HG03095 (cell line): ENCODE results near the gene RASSF1.
A peak's percentile ranks its signal among the peaks of the same experiment; 100 is the strongest.

Source experiments
- ATAC-seq: cut with Tn5 transposase; IDR thresholded peaks from one replicate; pipeline ENCODE4 v1.9.1; 2021; ENCODE audit warnings: moderate library complexity; ENCODE audit not compliant: unreplicated experiment

Gene RASSF1

DNA sequence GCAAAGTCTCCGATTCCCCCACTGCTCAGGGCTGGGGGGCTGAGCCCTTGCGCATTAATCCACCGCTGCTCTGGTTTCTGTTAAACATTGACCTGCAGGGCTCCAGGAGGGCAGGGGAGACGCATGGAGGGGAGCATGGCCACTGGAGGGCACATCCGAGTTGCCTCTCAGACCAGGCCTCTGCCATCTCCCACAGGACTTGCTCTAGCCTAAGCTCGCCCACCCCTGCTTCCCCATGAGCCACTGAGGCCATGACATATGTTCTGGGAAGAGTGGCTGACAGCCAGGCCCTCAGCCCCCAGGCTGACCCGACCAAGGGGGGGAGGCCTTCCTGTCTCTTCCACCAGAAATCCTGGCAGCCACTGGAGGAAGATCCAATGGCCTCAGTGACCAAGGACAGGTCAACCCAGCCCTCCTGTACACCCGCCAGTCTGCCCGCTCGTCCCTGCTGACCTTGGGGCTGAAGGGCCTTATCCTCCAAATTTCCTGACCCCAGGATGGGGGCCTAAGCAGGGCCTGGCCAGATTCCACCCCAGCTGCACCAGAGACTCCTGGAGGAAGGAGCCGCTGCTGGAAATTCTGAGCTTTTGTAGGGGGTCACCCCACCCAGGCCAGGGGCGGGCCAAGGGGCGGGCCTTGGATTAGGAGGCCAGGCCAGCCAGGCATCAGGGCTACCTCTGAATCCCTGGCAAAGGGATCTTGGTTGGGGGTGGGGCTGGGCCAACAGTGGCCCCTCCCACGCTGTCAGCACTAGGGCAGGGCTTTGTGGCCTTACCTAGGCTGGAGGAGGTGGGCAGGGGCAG lies 37.4 kb downstream of the RASSF1 start, which contains the start of gene HYAL1:
Gene HYAL1 (minus strand): TSS at position 562 of the 803 bp plus-strand sequence. CDS start 618 bp downstream, outside the sequence.
- ATAC-seq = no peak

DNA sequence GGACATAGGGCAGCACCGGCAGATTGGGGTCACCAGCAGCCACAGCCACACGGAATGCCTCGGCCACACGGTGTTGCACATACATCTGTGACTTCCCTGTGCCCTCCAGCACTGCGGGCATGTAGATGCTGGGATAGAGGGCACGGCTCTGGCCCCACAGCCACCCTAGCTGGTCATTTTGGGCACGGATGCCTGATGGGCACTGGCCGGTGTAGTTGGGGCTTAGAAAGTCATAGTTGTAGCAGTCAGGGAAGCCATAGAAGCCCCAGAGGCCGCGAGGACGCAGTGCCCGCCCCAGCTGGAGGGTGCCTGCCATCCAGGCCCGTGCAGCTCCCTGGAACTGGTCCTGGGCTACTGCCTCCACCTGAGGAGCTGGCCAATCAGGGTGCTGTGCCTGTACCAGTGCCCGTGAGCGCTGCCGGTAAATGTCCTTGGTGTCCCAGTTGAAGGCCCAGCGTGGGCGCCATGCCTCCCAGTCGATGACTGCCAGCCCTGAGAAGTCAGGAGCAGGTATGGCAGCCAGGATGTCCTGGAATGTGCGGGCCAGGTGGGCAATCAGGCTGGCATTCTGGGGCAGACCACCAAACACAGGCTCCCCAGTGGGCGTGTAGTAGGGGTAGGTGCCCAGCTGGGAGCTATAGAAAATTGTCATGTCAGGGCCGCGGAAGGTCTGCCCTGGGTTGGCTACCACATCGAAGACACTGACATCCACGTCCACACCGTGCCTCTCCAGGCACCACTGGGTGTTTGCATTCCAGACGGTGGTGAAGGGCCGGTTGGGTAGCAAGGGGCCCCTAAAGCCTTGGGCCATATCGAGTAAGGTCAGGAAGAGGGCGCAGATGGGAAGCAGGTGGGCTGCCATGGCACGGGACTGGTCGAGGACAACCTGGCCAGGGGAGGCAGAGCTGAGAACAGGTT lies 38.3 kb downstream of the RASSF1 start:
- no peak for ATAC-seq

DNA sequence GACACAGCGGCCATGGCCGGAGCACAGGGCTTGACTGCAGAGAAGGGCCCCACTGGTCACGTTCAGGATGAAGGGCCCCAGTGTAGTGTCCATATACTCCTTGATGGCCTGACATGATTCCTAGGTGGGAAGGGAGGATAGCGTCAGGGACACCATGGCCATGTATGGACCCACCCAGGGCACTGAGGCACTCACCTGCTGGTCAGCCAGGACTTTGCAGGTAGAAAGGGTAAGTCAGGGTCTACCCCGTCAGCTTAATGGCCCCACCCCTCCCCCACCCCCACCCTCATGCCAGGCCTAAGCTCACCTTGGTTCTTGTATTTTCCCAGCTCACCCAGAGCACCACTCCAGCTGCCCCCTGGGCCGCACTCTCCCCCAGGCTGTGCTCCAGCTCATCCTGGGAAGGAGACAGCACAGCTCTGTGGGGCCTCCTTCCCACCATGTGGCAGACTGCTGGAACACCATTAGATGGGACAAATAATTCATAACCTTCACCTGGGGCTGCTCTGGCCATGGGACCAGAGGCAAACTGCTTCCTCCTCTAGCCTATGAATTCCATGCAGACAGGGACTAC lies 39.9 kb downstream of the RASSF1 start:
- no peak for ATAC-seq

DNA sequence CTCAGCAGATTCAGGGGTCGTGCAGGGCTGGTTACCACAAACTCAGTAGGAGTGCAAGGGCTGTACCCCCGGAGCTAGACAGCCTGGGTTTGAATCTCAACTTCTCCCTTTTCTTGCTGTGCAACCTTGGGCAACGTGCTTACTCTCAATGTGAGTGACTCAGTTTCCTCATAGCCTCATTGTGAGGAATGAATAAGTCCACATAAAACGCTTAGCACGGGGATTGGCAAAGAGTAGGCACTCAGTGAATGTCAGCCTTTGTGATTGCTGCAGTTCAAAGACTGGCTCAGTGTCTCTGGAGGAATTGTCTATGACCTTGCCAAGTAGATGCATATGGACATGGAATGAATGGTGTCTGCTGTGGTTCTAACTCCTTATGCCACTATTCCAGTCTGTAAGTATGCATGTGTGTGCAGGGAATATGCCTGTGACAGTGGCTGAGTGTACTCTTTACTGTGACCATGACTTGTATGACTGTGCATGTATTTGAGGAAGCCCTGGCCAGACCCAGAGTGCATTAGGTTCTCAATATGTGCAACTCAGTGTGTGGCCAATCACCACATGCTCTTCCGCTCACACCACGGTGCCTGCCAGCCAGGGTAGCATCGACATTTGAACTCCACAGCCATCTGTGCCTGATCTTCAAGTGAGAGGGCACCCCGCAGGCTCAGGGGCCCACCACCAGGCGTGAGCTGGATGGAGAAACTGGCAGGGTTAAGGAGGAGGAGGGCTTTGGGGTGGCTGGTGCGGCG lies 40.5 kb downstream of the RASSF1 start:
- no peak for ATAC-seq

DNA sequence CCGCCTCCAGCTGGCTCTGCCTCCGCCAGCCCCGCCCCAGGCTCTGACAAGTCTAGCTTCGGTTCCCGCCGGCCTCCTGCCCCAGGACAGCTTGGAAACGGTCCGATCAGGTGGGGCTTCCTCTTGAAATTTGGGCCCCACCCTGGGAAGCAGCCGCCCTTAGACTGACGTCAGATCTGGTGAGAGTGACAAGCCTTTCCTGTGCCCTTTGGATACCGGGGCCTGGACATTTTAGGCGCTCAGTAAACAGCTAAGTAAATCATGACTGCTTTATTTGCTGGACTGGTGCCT lies 41.1 kb downstream of the RASSF1 start:
- no peak for ATAC-seq

DNA sequence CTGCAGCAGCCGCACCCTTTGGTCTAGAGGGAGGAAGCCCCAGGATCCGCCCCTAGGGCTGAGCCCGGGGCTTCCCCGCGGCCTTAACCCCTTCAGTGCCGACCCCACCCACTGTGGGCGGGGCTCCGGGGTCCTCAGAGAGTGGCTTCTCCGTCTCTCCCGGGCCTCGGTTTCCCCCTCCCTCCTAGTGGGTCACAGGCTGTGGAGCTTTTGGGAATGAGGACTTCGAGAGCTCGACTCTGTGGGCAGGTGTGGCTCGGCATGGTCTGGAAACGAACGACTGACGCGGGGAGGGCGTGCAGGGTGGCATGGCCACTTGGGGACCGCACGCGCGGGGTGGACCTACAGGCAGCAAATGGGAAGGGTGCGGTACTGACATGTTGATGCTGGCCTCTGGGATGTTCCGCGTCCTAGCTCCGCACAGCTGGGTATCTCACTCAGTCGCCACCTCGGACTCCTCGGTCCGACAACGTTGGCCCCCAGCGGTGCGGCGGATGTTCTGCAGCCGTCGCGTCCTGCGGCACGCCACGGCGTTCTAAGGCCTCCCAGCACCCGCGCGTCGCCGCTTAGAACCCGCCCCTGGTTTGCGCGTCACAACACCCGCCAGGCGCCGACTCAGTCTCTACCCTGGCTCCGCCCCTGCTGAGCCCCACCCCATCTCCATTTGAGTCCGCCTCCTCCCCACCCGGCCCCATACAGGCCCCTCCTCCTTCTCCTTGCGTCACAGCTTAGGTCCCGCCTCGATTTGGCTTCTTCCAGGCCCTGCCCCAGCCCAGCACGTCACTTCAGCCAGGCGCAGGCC lies 41.6 kb downstream of the RASSF1 start, which contains the start of the genes HYAL3 and NAA80:
Gene HYAL3 (minus strand): TSS at position 570 of the 802 bp plus-strand sequence. CDS start 3,803 bp downstream, outside the sequence.
Gene NAA80 (minus strand): TSS at position 570 of the 802 bp plus-strand sequence. CDS start 1,942 bp downstream, outside the sequence.
- peak; percentile 79 for ATAC-seq

DNA sequence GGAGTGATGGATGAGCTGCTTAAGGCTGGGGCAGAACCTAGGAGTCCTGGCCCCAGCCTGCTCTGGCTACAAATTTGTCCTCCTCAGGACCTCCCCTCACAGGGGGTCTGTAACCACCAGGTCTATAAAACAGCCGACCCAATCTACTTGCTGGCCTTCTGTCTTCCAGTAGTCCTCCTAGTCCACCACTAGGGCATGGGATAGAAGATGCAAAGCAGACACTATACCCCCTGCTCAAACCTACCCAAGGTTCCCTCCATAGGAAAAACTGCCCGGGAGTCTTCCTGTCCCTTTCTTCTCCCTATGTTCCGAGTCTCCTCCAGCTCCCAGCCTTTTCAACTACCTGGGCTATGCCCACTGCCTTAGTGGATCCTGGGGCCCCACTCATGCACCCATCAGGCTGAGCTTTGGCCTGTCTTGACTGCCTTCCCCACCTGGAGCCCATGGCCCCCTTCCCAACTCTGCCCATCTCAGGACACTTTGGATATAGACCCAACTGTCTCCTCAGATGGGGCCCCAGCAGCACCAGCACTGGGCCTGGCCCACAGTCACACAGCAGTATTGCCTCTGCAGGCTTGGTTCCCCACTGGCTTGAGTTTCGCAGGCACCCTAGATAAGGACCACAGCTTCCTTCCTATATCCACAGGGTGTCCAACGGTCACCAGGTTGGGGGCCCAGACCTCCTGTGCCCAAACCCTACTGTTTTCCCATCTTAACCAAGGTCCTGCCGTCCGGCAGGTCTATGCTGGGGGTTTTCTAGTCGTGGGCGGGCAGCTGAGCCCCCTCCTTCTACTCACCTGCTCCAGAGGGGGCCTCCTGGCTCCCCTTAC lies 42.5 kb downstream of the RASSF1 start:
- no peak for ATAC-seq

DNA sequence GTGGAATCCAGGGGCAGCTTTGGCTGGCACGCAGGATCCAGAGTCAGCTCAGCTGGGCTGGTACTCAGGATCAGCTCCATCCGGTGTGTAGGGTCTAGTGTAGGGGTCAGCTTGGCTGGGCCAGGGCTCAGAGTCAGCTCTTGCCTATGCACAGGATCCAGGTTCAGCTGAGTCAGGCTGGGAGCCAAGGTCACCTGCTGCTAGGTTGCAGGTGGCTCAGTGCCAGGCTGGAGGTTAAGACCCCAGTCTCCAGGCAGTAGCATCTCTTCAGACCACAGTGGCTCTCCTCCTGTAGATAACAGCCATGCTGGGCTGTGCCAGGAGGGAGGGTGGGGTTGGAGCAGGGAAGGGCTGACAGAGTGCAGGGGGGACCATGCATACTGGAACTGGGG lies 43.3 kb downstream of the RASSF1 start:
- ATAC-seq = no peak

DNA sequence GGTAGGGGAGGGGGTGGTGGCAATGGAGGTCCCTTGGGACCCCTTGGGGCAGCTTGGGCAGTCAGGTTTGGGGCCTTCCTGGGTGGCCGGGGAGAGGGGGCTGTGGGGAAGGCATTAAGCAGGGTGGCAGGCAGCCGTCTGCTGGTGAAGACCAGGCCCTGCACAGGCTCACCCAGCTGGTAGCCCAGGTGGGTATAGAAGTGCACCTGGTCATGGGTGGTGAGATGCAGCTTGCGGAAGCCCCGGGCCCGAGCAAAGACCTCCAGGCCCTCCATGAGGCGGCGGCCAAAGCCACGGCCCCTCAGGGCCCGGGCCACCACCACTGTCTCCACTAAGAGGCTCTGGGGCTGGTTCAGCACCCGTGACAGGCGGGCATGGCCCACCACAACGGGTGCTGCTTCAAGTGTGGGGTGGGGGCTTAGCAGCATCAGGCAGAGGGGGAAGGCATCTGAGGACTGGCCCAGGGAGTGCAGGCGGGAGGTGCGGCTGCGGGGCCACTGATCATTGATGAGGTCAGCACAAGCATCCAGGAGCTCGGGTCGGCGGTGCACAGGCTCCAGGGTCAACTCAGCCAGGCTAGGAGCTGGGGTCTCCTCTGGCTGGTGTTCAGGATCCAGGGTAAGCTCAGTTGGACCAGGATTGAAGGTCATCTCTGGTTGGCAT lies 43.8 kb downstream of the RASSF1 start:
- no peak for ATAC-seq

DNA sequence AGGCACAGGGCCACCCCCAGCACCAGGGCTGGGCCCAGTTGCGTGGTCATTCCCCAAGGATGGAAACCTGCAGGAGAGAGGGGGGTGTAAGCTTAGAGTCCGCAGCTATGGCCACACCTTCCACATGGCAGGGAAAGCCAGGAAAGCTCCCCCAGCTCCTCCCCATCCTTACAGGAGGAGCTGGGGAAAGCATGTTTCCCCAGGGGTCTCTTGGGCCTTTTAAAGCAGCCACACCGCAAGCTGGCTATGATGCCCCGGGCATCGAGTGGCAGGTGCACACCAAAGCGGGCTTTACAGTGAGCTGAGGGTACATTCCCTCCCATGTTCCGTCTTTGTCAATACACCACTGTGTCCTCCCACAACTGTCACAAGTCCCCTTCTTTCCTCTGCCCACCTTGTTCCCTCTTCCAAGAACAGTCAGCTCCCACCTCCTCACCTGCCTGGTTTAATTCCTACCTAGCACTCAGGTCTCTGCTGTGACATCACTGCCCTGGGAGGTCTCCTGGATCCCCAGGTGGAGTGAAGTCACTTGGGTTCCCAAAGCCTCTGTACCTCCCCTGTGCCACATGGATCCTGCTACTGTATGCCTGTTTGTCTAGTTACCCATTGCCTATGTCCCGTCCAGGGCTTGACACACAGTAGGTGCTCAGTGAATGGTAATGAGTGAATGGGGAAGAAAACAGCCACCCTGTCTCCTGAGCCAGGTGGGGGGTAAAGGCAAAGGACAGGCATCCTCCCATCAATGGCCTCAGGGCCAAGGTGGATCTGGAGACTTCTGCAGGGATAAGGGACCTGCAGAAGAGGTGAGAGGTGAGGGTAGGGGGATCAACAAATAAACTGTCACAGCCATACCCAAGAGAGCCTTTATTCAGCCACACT lies 44.8 kb downstream of the RASSF1 start:
- no peak for ATAC-seq

DNA sequence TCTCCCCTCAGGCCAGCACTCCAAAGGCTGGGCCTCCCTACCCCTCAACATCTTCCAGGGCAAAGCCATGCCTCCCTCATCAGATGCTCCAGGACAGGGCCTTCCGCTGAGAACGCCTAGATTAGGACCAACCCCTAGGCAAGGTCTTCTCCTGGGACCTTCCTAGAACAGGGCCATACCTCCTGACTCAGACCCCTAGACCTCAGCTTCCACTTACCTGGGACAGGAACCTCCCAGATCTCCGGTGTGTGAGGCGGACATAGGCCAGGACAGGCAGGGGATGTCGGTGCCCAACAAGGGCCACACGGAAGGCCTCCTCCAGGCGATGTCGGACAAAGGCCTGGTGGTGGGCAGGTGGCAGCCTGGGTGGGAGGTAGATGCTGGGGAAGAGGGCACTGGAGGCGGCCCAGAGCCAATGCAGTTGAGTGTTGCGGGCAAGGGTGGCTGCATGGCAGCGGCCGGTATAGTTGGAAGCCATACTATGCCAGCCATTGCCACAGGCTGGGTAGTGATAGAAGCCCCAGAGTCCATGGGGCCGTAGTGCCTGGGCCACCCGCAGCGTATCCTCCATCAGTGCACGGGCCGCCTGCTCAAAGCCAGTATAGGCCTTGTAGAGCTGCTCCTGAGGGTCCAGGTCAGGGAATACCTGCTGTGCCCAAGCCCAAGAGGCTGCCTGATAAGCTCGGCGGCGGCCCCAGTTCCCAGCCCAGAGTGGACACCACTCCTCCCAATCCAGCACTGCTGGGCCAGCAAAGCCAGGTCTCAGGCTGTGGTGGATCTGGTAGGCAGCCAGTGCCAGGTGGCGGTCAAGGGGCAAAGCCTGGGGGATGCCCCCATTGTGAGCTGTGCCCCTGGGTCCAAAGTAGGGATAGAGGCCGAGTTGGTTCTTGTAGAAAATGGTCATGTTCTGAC lies 45.9 kb downstream of the RASSF1 start:
- no peak for ATAC-seq

DNA sequence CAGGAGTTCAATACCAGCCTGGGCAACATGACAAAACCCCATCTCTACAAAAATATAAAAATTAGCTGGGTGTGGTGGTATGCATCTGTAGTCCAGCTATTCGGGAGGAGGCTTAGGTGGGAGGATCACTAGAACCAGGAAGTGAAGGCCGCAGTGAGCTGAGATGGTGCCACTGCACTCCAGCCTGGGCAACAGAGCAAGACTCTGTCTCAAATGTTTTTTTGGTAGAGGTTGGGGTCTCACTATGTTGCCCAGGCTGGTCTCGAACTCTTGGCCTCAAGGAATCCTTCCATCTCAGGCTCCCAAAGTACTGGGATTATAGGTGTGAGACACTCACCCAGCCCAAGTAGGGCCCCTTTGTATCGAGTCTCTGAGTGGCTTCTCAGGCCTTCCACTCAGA lies 46.5 kb downstream of the RASSF1 start:
- ATAC-seq = no peak

DNA sequence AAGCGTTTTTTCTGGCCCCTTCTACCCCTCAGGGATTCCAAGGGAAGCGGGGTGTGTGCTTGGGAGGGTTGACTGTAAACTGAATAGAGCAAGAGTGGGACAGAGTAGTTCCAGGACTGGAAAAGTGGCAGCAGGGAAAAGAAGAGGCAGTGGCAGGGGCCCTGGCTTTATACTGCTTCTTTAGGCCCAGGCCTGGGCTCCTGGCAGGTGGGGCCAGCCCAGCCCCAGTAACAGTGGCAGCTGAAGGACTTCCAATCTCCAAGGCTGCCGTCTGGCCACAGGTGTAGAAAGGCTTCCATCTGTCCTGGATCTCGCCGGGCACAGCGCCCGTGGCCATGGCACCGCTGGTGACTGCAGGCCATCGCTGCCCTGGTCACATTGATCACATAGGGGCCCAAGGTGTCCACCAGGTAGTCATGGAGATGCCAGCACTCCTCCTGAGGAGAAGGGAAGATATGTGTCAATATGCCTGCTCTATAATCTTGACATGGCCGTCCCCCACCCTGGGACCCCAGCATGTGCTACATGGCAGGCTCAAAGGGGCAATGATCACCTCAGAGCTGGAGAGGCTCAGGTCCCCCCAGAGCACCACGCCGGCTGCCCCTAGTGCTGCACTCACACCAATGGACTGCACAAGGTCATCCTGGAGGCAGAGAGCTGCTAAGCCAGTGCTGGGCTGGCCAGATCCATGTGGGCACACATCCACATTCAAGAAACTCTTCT lies 47.4 kb downstream of the RASSF1 start:
- no peak for ATAC-seq

DNA sequence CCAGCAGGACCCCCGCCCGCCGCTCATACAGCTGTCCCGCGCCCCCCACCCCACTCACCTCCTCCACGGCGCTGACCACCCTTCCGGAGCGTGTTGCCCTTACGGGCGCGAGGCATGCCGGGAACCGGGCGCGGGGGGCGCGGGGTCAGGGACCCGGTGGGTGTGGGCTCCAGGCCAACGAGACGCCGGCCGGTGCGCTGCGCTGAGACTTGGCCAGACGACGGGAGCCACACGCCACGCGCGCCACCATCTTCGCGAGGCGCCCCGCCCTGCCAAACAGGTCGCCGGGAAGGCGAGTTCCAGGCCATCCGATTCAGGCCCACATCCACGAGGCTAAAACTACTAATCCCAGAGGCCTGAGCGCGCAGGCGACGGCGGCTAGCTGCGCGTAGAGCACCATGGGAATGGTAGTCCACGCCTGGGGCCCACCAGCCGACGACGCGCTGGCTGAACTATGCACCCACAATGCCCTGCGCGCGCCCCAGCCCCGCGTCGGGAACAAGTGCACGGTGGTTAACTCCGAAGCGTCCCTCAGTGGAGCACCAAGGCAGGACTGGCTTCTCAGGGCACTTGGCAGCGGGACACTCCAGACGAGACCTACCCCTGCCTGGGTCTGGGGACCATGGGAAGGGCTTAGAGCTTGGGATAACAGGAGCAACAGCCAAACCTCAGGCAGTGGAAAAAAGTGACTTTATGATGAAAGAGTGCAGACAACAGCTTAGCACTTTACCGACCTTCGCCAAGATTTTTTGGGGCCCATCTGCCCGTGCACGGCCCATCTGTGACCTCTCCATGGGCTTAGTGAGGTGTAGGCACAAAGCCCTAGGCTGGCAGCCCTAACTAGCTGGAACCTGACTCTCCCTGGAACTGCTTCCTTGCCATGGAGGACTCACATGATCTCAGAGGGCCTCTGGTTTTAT lies 48.2 kb downstream of the RASSF1 start, which contains the start of gene IFRD2:
Gene IFRD2 (minus strand): TSS at position 271 of the 920 bp plus-strand sequence. CDS start 155 bp downstream, at position 116.
- ATAC-seq = peak; percentile 85
